ENCODE data around the gene RETREG1. TPM values are rescaled to one million over a fixed set of nuclear protein-coding genes. Genes with fewer than 3 reads are reported as not detected.

Gene RETREG1
- total RNA-seq, 2 donors from 2014 or later: 102 to 180 TPM

DNA sequence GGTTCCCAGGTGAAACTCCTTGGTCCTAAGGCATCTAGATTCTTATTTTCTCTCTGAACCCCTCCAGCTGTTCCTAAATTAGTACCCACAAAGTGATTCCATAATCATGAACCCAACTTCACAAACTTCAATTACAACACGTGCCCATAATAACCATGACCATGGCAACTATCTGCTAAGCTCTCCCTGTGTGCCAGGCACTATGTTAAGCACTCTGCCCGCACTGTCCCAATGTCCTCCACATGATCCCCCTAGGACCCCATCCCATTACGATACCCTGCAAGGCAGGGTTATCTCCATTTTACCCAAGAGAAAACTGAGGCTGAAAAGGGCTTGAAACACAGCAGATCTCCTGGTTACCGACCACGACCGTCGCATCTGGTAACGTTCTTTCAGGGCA is 125.9 kb downstream of the RETREG1 start:
- peak overlapping the region; percentile 58 to 83 for H3K27ac ChIP-seq
- DNase-seq (ENCODE audit: low spot score): no peak
- peaks cover 0 to 11% of the 10 kb centered on the region in 2 donors for H3K9me3 ChIP-seq
- peaks cover 0 to 41% of the 10 kb centered on the region in 2 donors for H3K4me1 ChIP-seq
- TF ChIP-seq, protein P1, sequence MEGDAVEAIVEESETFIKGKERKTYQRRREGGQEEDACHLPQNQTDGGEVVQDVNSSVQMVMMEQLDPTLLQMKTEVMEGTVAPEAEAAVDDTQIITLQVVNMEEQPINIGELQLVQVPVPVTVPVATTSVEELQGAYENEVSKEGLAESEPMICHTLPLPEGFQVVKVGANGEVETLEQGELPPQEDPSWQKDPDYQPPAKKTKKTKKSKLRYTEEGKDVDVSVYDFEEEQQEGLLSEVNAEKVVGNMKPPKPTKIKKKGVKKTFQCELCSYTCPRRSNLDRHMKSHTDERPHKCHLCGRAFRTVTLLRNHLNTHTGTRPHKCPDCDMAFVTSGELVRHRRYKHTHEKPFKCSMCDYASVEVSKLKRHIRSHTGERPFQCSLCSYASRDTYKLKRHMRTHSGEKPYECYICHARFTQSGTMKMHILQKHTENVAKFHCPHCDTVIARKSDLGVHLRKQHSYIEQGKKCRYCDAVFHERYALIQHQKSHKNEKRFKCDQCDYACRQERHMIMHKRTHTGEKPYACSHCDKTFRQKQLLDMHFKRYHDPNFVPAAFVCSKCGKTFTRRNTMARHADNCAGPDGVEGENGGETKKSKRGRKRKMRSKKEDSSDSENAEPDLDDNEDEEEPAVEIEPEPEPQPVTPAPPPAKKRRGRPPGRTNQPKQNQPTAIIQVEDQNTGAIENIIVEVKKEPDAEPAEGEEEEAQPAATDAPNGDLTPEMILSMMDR (IDR thresholded peaks at IDR 0.05): no peak
- H3K27me3 ChIP-seq: no peaks in the 10 kb centered on the region
- H3K4me3 ChIP-seq: no peak overlapping the region
- H3K36me3 ChIP-seq: no peaks in the 10 kb centered on the region

DNA sequence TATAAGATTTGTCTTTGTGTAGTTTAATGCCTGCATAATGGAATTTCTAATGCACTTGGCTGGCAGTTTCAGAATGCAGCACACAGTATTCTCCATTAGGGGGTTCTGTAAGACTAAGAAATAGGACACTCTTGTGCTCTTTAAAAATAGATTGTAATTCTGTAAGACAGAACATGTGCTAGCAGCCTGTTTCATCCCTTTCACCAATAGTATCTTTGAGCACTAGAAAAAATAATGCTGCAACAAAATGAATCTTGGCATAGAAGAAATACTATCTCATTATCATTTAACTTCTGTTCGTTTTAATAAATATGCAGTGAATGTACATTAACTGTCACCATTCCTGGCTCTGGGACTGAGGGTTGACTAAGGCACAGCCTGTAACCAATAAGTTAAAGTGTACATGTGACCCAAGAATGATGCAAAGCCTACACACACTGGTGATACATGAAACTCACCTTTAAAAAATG is 127.4 kb downstream of the RETREG1 start:
- peaks cover 0 to 30% of the 10 kb centered on the region in 2 donors for H3K4me1 ChIP-seq
- no peaks in the 10 kb centered on the region for H3K36me3 ChIP-seq
- no peaks in the 10 kb centered on the region for H3K27me3 ChIP-seq
- TF ChIP-seq, protein P1 (IDR thresholded peaks at IDR 0.05): peak; percentile 52 to 75
- H3K27ac ChIP-seq: peak overlapping the region; percentile 58 to 83
- no peak for DNase-seq (ENCODE audit: low spot score)
- H3K9me3 ChIP-seq: no peaks in the 10 kb centered on the region
- H3K4me3 ChIP-seq: no peak overlapping the region

DNA sequence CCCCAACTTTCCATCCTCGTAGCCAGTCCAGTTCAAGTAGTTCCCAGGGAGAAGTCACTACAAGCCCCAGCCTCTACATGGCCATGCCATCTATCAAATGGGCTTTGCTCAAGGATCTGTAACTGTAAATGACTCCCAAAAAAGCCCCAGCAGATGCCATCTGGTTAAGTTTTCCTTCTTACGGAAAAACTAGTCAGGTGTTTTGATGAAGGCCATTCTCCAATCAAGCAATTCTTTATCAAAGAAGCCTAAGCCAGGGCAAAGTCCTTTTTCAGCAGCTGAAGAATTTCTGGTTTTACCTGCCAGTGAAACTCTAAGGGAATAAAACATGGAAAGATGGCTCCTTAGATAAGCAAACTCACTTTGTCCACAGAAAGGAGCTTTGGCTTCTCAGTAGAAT is 129.3 kb downstream of the RETREG1 start:
- DNase-seq (ENCODE audit: low spot score): no peak
- peak overlapping the region in 1 of 2 donors; percentile 25 for H3K27ac ChIP-seq
- H3K9me3 ChIP-seq: no peaks in the 10 kb centered on the region
- no peak overlapping the region for H3K4me3 ChIP-seq
- no peaks in the 10 kb centered on the region for H3K27me3 ChIP-seq
- peaks cover 0 to 31% of the 10 kb centered on the region in 2 donors for H3K4me1 ChIP-seq
- TF ChIP-seq, protein P1 (IDR thresholded peaks at IDR 0.05): no peak
- no peaks in the 10 kb centered on the region for H3K36me3 ChIP-seq

DNA sequence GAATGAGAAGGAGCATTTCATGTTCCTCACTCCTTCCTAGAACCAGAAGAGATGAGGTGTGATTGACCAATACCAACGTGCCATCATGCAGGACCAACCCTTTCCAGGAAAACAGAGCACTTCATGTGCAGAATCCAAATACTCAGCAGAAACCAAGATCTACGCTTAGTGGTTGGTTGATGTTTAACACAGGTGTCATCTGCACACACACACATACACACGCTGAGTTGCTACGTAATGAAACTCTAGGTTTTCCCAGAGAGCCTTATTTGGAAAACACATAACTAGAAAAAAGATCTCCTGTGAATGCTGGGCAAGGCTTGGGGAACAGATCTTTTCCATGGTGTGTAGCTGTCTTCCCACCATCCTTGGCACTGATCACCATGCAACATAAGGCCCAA is 130.1 kb downstream of the RETREG1 start:
- Histone ChIP-seq H3K4me3 (no peak overlapping the region), H3K9me3 (no peaks in the 10 kb centered on the region), H3K4me1 (peaks cover 0 to 31% of the 10 kb centered on the region in 2 donors), H3K27ac (no peak overlapping the region), H3K27me3 (no peaks in the 10 kb centered on the region), H3K36me3 (no peaks in the 10 kb centered on the region)
- TF ChIP-seq, protein P1 (IDR thresholded peaks at IDR 0.05): no peak
- no peak for DNase-seq (ENCODE audit: low spot score)

DNA sequence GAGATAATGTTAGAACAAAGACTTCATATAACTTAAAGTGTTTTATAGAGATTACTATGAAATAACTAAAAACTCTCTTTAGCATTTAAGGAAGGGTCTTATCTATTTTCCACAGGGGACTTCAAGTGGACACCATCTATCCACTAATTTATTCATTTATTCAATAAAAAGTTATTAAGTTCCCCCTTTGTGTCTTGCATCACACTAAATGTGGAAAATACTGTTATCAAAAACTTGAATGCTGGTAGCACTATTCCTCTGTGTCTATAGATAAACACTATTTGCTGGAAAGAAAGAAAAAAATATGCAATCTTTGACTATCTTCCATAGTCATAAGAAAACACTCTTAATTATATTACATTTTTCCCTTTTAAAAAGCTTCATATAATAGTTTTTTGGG is 131.1 kb downstream of the RETREG1 start:
- no peak overlapping the region for H3K4me3 ChIP-seq
- no peaks in the 10 kb centered on the region for H3K27me3 ChIP-seq
- H3K27ac ChIP-seq: no peak overlapping the region
- no peak for DNase-seq (ENCODE audit: low spot score)
- H3K4me1 ChIP-seq: peaks cover 0 to 26% of the 10 kb centered on the region in 2 donors
- TF ChIP-seq, protein P1 (IDR thresholded peaks at IDR 0.05): no peak
- H3K9me3 ChIP-seq: no peaks in the 10 kb centered on the region
- H3K36me3 ChIP-seq: no peaks in the 10 kb centered on the region

DNA sequence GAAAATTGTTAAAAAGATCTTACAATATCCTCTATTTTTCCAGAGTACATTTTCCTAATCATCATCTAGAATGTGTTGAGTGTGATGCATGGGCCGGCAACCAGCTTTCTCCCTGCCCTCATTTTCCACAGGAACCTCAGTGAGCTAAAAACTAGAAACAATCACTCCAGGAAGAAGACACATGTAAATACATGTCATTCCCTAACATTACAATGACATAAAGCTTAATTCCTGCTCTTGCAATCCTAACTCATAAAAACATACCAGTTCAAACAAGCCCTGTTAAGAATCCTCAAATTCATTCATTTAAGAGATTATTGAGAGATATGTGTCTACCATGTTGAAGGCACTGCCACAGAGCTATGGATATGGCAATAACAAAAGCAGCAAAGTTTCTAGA is 132.7 kb downstream of the RETREG1 start:
- no peaks in the 10 kb centered on the region for H3K9me3 ChIP-seq
- no peak for DNase-seq (ENCODE audit: low spot score)
- H3K4me3 ChIP-seq: no peak overlapping the region
- no peaks in the 10 kb centered on the region for H3K36me3 ChIP-seq
- no peaks in the 10 kb centered on the region for H3K27me3 ChIP-seq
- no peak overlapping the region for H3K27ac ChIP-seq
- peaks cover 0 to 14% of the 10 kb centered on the region in 2 donors for H3K4me1 ChIP-seq
- TF ChIP-seq, protein P1 (IDR thresholded peaks at IDR 0.05): no peak
